Panc1 (cell line): ENCODE data around the gene TACC2. TPM values are rescaled to one million over a fixed set of nuclear protein-coding genes. Genes with fewer than 3 reads are reported as not detected.
A peak's percentile ranks its signal among the peaks of the same experiment; 100 is the strongest.

ENCODE experiments used
- ATAC-seq: fragments of 200-7000 bp; cut with Tn5 transposase; 2 replicates; pipeline ENCODE4 v1.9.1; 2020; ENCODE audit warnings: mild to moderate bottlenecking, moderate library complexity
- BruUV-seq: library from RNA; stranded (reverse); fragments of 400-500 nt; replicated peaks from 2 replicates; lab custom pipeline; 2021; lab: Mats Ljungman, UMichigan
- CTCF ChIA-PET: fragments of 300-600 bp; sonication (Branson Sonifier 250); formaldehyde crosslinking; loops from one replicate; lab custom pipeline; 2022; ENCODE audit warnings: antibody characterized with exemption; lab: Charles Lee
- POLR2A ChIA-PET: fragments of 300-600 bp; sonication (Branson Sonifier 250); formaldehyde crosslinking; loops from one replicate; lab custom pipeline; 2022; ENCODE audit warnings: antibody characterized with exemption; lab: Charles Lee
- DNase-seq: peaks from one replicate; pipeline ENCODE4 v3.0.0-alpha.2; 2010; ENCODE audit warnings: low read depth, low spot score
- H3K27ac ChIP-seq: 2 replicates; pipeline ENCODE4 v1.5.1; 2011; ENCODE audit warnings: mild to moderate bottlenecking, low read length, inconsistent platforms
- H3K27me3 ChIP-seq: fragments of 200-500 bp; sonication (Bioruptor generic); 2 replicates; pipeline ENCODE4 v1.6.0; 2014; ENCODE audit warnings: low read length, inconsistent platforms; ENCODE audit not compliant: control insufficient read depth, insufficient read depth
- H3K36me3 ChIP-seq: fragments of 200-500 bp; sonication (Bioruptor generic); 2 replicates; pipeline ENCODE4 v1.5.1; 2014; ENCODE audit warnings: inconsistent platforms, mild to moderate bottlenecking, low read length, moderate library complexity; ENCODE audit not compliant: control insufficient read depth, insufficient read depth
- H3K4me1 ChIP-seq: 2 replicates; pipeline ENCODE4 v1.5.1; 2011; ENCODE audit warnings: inconsistent platforms, mild to moderate bottlenecking, low read length, moderate library complexity; ENCODE audit not compliant: control insufficient read depth, insufficient read depth
- H3K4me3 ChIP-seq, 2 experiments: 2 replicates each; pipeline ENCODE4 v1.5.1; 2011 to 2012; ENCODE audit warnings: low read depth in 2 of 2, low read length in 2 of 2, mild to moderate bottlenecking in 2 of 2, inconsistent platforms in 1 of 2, moderate library complexity in 1 of 2
- H3K9me3 ChIP-seq: fragments of 200-500 bp; sonication (Bioruptor generic); 2 replicates; pipeline ENCODE4 v1.5.1; 2014; ENCODE audit warnings: low read depth, mild to moderate bottlenecking, inconsistent platforms, low read length, moderate library complexity; ENCODE audit not compliant: control insufficient read depth, insufficient read depth
- POLR2AphosphoS5 ChIP-seq: IDR thresholded peaks from 2 replicates; pipeline ENCODE4 v1.6.1; 2012; ENCODE audit warnings: mild to moderate bottlenecking, low read depth, low read length, moderate library complexity
- SIN3A ChIP-seq: IDR thresholded peaks from 2 replicates; pipeline ENCODE4 v1.6.1; 2012; ENCODE audit warnings: low read depth, mild to moderate bottlenecking, low read length, moderate library complexity, borderline replicate concordance; ENCODE audit not compliant: insufficient read depth
- TCF7L2 ChIP-seq: IDR thresholded peaks from 2 replicates; pipeline ENCODE4 v1.6.1; 2011; ENCODE audit warnings: mild to moderate bottlenecking, low read depth, low read length, inconsistent platforms
- in situ Hi-C: cut with HindIII; loops from 2 replicates; pipeline ENCODE4 v1.10.0; 2016; ENCODE audit warnings: low sequenced_read_pairs, low pct_unique_long_range_greater_than_20kb
- intact Hi-C: fragments of 100-400 bp; cut with micrococcal nuclease; formaldehyde crosslinking; loops from one replicate; pipeline ENCODE4 v1.10.0; 2022; ENCODE audit not compliant: unreplicated experiment
- total RNA-seq: library from RNA; stranded (reverse); gene quantifications from one replicate; pipeline ENCODE4 v1.2.1, GENCODE V29; 2021; ENCODE audit not compliant: unreplicated experiment
- TF ChIP-seq, protein P1 (sequence below), 2 experiments: IDR thresholded peaks; 2 replicates each; pipeline ENCODE4 v1.6.1; 2011 to 2012; ENCODE audit warnings: low read depth in 2 of 2, control low read depth in 1 of 2, low read length in 1 of 2, mild to moderate bottlenecking in 1 of 2, moderate library complexity in 1 of 2; ENCODE audit not compliant: insufficient read depth in 1 of 2
- TF ChIP-seq, protein P2 (sequence below): fragments of 450-650 bp; IDR thresholded peaks from 2 replicates; pipeline ENCODE4 v1.5.1; 2017; ENCODE audit warnings: mild to moderate bottlenecking

Gene TACC2
- total RNA-seq, 1 experiment from 2014 or later = 133 TPM

DNA sequence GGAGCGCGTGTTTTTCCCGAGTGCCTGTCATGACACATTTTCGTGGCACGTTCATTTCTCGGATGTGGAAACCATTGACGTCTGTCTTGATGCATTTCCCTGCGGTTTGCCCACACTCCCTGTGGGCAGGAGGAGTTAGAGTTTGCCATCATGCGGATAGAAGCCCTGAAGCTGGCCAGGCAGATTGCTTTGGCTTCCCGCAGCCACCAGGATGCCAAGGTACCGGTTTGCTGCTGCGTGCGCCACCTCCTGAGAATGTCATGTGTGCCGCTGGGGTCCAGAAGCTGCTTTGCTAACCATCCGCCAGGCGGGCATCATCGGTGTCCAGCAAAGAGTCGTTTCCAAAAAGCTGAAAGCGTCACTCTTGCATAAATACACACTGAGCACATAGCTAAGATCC lies 241.3 kb downstream of the TACC2 start:
- no peaks in the 10 kb centered on the region for H3K27me3 ChIP-seq
- H3K36me3 ChIP-seq = peaks cover 34% of the 10 kb centered on the region
- H3K9me3 ChIP-seq = no peaks in the 10 kb centered on the region
- H3K4me1 ChIP-seq = no peaks in the 10 kb centered on the region
- BruUV-seq = TSS peak; percentile 10
- in situ Hi-C loops = no loop called here
- H3K4me3 ChIP-seq = no peak overlapping the region
- POLR2A ChIA-PET = interaction anchor here (0.6 kb wide), 1 partner anchor 10 kb away, joined by 3 read pairs; no protein-coding TSS in a partner anchor
- DNase-seq (no peak), ATAC-seq (no peak)
- H3K27ac ChIP-seq = no peak overlapping the region
- TF ChIP-seq, protein P1, sequence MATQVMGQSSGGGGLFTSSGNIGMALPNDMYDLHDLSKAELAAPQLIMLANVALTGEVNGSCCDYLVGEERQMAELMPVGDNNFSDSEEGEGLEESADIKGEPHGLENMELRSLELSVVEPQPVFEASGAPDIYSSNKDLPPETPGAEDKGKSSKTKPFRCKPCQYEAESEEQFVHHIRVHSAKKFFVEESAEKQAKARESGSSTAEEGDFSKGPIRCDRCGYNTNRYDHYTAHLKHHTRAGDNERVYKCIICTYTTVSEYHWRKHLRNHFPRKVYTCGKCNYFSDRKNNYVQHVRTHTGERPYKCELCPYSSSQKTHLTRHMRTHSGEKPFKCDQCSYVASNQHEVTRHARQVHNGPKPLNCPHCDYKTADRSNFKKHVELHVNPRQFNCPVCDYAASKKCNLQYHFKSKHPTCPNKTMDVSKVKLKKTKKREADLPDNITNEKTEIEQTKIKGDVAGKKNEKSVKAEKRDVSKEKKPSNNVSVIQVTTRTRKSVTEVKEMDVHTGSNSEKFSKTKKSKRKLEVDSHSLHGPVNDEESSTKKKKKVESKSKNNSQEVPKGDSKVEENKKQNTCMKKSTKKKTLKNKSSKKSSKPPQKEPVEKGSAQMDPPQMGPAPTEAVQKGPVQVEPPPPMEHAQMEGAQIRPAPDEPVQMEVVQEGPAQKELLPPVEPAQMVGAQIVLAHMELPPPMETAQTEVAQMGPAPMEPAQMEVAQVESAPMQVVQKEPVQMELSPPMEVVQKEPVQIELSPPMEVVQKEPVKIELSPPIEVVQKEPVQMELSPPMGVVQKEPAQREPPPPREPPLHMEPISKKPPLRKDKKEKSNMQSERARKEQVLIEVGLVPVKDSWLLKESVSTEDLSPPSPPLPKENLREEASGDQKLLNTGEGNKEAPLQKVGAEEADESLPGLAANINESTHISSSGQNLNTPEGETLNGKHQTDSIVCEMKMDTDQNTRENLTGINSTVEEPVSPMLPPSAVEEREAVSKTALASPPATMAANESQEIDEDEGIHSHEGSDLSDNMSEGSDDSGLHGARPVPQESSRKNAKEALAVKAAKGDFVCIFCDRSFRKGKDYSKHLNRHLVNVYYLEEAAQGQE (IDR thresholded peaks at IDR 0.05; ENCODE audit: insufficient read depth in 1 of 2, low read depth in 2 of 2, low read length in 1 of 2) = no peak
- TF ChIP-seq, protein P2, sequence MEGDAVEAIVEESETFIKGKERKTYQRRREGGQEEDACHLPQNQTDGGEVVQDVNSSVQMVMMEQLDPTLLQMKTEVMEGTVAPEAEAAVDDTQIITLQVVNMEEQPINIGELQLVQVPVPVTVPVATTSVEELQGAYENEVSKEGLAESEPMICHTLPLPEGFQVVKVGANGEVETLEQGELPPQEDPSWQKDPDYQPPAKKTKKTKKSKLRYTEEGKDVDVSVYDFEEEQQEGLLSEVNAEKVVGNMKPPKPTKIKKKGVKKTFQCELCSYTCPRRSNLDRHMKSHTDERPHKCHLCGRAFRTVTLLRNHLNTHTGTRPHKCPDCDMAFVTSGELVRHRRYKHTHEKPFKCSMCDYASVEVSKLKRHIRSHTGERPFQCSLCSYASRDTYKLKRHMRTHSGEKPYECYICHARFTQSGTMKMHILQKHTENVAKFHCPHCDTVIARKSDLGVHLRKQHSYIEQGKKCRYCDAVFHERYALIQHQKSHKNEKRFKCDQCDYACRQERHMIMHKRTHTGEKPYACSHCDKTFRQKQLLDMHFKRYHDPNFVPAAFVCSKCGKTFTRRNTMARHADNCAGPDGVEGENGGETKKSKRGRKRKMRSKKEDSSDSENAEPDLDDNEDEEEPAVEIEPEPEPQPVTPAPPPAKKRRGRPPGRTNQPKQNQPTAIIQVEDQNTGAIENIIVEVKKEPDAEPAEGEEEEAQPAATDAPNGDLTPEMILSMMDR = no peak
- TF ChIP-seq SIN3A (no peak), POLR2AphosphoS5 (no peak), TCF7L2 (no peak)
- intact Hi-C loops = no loop called here
- CTCF ChIA-PET = interaction anchor here (0.6 kb wide), 1 partner anchor 88 kb away, joined by 3 read pairs; no protein-coding TSS in a partner anchor

DNA sequence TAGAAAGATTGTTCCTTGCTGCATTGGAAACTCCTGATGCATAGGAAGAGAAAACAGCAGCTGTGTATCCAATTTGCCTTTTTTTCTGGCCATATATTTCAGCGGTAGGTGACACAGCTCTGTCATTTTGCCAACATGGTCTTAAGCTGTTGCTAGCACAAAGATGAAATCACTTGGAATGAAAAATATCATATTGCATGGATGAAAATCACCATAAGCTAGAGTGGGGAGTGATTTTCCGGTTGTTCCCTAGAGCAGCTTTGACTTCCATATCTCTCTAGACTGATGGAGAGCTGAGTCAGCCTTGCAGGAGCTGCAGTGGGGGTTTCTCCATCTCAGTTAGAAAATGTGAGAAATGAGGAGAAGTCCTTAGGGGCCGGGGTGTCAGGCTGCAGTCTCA lies 243.8 kb downstream of the TACC2 start:
- Histone ChIP-seq H3K36me3 (peaks cover 31% of the 10 kb centered on the region), H3K4me3 (no peak overlapping the region), H3K27me3 (no peaks in the 10 kb centered on the region), H3K9me3 (no peaks in the 10 kb centered on the region), H3K27ac (no peak overlapping the region), H3K4me1 (no peaks in the 10 kb centered on the region)
- ChIA-PET POLR2A (no interaction called here), CTCF (no interaction called here)
- in situ Hi-C loops = no loop called here
- intact Hi-C loops = no loop called here
- no peak for DNase-seq
- ATAC-seq = no peak
- no TSS peak for BruUV-seq
- TF ChIP-seq, protein P2 = no peak
- TF ChIP-seq SIN3A (no peak), TCF7L2 (no peak), POLR2AphosphoS5 (no peak)
- TF ChIP-seq, protein P1 (IDR thresholded peaks at IDR 0.05; ENCODE audit: insufficient read depth in 1 of 2, low read depth in 2 of 2, low read length in 1 of 2) = no peak
